OCI-LY3 (cell line): ENCODE results near the gene PRPF6.

ENCODE experiments used
- CTCF ChIP-seq: fragments of 200-600, 300-600 bp; sonication (generic); IDR thresholded peaks from 2 replicates; pipeline ENCODE4 v1.5.1; 2014; ENCODE audit warnings: antibody characterized with exemption, low read length, low read depth
- EZH2phosphoT487 ChIP-seq: fragments of 200-600 bp; shearing (Covaris generic); IDR thresholded peaks from 2 replicates; pipeline ENCODE4 v1.6.1; 2018; ENCODE audit warnings: antibody characterized with exemption, mixed run types, low read depth

DNA sequence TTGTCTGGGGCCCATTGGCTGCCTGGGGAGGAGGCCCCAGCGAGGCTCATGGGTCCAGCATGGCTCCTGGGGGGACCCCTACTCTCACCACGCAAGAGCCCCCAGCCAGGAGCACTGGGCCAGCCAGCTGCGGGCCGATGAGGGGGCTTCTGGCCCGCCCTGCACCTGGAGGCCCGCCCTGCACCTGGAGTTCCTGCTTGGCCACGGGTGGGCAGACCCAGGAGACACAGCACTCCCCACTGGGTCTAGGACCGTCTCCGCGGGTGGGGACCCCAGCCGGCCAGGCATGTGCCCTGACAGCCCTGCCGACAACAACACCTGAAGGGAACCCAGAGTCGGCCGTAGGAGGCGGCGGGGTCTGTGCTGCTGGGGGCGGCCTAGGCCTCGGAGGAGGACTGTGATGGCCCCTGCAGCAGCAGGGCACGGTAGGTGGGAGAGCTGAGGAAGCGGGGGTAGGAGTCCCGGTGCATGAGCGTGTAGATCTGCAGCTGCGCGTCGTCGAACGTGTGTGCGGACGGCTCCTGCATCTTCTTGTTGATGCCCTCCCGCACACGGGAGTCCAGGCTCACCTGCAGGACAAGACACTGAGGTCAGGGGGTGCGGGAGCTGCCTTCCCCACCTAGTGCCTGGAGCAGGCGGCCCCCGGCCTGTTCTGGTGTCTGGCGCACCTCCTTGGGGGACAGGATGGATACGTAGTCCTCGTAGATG, 92.7 kb downstream of the PRPF6 start:
- no peak for TF ChIP-seq CTCF
- no peak for TF ChIP-seq EZH2phosphoT487
